Measurements from ENCODE around the gene ZNF346.
"Not testable (repeated sequence)": the region's sequence is repeated elsewhere in the genome, so short reads cannot be mapped to it uniquely, and the experiment has no call there.

ZNF346 gene

DNA sequence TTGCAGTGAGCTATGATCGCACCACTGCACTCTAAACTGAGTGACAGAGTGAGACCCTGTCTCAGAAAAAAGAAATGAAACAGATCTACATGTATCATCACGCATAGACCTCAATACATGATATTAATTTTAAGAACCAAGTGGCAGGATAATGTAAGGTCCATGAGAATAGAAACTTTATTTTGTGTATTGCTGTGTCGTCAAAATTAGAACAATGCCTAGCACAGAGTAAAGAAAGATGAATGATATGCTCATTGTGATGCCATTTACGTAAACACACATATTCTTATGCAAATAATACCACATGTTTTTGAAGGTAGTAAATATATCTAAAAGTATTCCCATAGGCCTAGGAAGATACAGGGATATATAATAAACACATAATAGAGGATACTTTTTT lies 12.3 kb upstream of the ZNF346 start:
- DNase-seq = no peak

DNA sequence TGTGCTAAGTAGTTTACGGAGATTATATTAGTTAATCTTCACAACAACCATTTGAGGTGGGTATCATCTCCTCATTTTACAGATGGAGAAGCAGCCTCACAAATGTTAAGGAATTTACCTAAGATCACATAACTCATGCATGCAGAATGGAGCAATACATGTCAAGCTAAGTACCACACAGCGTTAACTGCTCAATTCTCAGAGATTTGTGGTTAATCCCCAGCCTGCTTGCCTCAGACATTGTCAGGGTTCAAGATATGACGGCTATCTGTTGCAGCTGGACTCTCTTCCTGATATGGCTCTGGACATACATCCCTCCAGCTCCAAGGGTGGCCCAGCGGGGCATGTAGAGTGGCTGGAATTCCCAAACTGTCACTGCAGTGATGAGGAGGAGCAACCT lies 7.3 kb upstream of the ZNF346 start:
- no peak for DNase-seq

DNA sequence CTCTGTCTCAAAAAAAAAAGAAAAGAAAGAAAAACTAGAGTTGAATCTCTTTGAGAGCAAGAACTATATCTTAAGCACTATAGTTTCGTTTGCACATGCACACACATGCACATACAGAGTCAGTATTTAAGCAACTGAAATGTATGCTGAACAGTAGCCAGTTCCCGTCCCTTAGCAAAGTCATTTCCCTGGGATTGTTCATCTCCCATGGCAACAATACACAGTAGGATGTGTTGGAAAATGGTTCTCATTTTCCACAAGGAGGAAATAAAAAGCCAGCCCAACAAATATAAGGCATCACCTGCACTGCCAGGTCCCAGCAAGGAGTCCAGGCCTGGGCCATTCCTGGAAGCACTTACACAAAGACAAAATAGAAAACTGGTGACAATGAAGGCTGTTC lies 4.2 kb upstream of the ZNF346 start:
- no peak for DNase-seq

DNA sequence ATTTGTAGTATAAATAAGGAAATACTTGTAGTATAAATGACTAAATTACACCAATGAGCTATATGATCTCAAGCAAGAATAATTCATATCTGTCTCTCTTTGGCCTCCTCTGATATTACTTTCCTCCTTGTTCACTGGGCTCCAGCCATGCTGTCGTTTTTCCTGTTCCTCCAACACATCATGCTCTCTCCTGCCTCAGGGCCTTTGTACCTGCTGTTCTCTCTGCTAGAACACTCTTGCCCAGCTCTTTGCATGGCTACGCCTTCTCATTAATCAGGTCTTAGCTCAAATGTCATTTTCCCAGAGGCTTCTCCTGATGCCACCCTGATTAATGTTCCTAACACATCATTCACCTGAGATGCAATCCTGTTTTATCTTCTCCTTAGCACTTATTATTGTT lies 2.5 kb upstream of the ZNF346 start:
- DNase-seq = no peak

DNA sequence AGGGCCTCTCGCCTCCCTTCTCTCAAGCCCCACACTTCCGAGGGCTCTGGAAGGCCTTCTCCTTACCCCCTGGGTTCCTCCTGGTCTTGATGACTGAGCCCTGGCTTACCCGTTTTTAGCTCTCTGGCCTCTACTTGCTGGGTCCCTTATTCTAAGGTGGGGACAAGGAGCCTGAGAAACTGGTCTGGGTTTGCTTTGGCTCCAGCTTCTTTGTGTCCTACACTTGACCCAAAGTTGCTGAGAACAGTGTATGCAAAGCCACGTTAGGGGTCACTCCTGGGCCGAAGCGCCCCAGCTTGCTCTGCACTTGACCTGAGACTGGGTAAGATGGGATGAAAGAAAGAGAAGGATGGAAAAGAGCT lies 788 bp downstream of the ZNF346 start:
- DNase-seq = peak; percentile 33

DNA sequence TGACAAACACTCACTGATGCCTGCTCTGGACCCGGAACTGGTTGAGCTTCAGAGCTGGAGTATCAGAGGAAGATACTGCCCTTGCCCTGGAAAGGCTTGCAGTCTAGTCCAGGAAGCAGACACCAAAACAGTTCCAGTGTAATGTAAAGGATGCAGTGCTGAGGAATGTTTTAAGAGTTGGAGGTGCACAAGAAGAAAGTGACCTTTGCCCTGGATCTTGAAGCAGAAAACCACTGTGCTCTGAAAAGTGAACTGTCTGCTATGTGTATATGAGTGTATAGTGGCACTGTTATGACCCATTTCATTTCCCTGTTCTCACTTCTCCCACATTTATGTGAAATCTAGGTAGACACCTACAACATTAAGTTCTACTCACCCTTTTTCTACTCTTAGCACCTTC lies 2.1 kb downstream of the ZNF346 start:
- no peak for DNase-seq

DNA sequence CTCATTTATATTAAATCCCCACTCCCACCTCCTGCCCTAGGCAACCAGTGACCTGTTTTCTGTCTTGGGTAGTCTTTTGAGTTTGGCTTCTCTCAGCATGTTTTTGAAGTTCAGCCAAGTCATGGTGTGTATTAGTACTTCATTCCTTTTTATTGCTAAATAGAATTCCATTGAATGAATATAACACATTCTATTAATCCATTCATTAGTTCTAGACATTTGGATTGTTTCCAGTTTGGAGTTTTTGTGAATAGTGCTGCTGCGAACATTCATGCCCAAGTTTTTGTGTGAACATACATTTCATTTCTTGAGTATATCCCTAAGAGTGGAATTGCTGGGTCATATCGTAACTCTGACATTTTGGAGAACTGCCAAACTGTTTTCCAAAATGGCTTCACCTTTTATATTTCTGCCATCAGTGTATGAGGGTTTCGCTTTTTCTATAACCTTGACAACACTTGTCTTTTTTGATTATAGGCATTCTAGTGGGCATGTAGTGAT lies 2.7 kb downstream of the ZNF346 start:
- DNase-seq = no peak

DNA sequence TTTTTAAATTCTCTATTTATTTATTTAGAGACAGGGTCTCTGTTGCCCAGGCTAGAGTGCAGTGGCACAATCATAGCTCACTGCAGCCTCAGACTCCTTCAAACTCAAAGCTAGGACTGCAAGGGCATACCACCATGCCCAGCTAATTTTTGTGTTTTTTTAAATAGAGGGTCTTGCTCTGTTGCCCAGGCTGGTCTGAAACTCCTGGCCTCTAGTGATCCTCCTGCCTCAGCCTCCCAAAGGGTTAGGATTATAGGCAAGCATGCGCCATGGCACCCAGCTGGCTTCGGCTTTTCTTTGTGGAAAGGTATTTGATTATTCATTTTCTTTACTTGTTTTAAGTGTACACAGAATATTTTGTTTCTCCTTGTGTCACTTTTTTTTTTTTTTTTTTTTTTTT lies 5.2 kb downstream of the ZNF346 start:
- DNase-seq = no peak

DNA sequence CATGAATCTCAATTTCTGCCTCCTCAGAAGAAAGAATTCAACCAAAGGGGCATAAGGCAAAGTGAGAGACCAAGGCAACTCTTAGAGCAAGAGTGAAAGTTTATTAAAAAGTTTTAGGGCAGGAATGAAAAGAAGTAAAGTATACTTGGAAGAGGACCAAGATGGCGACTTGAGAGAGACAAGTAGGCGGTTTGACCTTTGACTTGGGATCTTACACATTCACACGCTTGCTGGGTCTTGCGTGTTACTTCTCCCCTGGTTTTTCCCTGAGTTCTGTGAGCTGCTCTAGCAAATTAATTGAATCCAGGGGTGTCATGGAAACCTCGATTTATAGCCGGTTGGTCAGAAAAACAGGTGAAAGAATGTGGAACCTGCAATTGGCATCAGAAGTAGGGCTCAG lies 7.0 kb downstream of the ZNF346 start:
- DNase-seq = no peak

DNA sequence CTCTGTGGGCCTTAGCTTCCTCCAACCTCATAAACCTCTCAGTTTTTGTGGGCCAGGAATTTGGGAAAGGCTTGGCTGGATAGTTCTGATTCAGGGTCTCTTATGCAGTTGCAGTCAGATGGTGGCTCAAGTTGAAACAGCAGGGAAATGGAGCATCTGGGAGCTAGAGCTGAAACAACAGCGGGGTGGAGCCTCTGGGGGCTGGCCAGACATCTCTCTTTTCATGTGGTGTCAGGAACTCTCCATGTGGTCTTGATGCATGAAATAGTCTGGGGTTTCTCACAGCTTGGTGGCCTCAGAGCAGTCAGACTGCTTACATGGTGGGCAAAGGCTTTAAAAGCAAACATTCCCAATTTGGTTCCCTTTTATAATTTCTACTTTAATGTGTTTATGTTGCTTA lies 13.5 kb downstream of the ZNF346 start:
- DNase-seq = no peak

DNA sequence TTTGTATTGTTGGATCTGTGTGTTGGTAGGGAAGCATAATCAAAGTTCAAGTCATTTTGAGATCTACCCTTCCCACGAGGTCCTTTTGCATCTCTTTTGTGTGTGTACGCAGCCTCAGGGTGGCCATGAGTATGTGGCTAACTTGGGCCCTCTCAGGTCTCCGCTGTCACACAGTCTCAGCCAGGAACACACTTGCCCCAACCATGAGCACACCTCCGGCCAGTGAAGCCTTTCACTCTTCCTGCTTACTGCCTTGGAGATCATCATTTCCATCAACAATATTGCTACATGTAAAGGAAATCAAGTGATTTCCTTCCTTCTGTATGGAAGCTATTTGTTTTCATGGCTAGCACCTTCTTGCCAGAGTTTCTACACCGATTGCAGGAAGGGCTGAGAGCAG lies 13.9 kb downstream of the ZNF346 start:
- no peak for DNase-seq

DNA sequence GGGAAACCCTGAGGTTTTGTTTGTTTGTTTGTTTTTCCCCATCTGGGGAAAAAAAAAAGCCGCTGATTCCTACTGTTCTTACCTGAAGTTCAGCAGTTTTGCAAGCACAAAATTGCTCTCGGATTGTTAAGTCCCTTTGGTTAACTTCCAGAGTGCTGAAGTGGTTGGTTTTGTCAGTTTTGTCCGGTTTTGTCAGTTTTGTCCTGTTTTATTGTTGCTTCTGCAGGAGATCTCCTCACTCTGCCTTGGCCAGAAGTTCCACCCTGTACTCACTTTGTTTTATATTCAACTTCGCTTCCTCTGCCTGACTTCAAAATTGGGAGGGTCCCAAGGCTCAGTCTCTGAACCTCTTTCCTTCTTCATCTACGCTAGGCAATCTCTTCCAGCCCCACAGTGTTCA lies 14.4 kb downstream of the ZNF346 start:
- no peak for DNase-seq

DNA sequence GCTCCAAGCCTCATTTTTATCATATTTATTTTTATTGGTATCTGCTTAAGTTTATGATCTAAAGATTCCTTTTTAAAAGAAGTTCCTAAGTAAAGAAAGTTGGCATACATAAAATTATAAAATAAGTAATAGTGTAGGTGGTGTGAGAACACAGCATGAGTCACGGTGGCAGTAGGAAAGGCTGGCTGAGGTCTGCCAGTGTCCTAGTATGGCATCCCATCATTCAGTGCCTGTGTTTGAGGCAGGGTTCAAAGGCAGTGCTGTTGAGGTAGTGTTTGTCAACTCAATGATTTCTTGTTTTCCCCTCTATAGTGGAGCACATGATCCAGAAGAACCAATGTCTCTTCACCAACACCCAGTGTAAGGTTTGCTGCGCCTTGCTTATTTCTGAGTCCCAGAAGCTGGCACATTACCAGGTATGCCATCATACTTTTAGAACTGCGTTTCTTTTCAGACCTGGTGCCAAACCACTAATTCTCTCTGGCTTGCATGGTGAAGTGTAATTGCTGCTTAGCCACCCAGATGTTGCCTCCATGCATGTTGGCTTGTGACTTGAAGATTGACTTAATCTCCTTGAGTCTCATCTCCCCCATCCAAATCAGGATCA lies 18.4 kb downstream of the ZNF346 start:
- DNase-seq = no peak

DNA sequence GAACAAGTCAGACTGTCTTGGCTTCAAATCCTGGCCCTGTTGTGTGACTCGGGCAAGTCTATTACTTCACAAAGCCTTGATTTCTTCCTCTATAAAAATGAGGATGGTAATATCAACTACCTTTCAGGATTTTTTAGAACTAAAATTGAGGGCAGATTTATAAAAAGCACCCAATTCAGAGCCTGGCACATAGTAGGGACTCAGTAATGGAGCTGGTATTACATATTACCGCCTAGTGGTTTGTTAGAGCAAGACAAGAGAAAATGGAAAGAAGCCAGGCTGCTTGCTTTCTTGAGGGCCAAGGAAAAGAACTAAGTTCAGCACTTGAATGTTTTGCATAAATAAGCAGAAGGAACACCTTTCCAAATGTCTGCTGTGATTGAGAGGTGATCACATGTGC lies 19.4 kb downstream of the ZNF346 start:
- no peak for DNase-seq

DNA sequence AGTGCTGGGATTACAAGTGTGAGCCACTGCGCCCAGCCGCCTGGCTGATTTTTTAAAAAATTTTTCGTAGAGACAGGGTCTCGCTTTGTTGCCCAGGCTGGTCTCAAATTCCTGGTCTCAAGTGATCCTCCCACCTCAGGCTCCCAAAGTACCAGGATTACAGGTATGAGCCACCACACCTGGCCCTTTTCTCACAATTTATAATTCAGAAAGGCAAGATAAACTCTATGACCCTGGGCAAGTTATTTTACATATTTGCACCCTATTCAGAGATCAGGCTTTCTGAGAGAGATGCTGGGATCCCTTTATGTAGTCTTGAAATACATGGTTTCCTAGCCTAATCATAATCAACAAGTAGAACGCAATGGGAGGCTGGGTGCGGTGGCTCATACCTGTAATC lies 20.6 kb downstream of the ZNF346 start:
- DNase-seq = no peak

DNA sequence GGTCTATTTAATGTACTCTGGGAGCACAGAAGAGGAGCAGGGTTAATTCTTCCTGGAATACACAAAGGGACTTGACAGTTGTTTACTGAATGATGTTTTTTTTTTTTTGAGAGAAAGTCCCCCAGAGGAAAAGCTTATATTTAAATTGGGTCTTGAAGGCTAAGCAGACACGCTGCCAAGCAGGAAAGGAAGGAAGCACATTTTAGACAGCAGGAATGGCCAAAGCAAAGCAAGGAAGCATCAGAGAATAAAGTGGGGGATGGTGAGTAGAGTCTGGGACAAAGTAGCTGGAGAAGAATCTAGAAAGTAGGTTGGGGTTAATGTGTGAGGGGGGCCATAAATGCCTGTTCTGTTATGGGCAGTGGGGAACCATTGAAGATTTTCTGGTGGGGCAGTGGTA lies 21.5 kb downstream of the ZNF346 start:
- no peak for DNase-seq

DNA sequence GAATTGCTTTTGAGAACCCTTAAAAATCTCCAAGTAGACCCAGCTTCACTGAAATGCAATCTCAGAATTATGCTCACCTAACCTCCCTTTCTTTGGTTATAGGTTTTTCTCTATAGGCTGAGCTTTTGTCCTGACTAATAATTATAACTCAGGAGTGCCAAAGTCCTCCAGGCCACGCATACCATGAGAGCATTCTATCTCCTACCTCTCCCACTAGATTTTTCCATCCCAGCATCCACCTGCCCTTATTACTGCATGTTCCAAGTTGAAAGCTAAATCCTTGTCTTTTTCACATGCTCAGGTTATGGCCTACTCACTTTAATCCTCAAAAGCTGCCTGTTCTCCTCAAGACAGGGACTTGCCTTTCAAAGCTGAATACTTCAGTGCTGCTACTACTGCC lies 22.1 kb downstream of the ZNF346 start:
- DNase-seq = no peak

DNA sequence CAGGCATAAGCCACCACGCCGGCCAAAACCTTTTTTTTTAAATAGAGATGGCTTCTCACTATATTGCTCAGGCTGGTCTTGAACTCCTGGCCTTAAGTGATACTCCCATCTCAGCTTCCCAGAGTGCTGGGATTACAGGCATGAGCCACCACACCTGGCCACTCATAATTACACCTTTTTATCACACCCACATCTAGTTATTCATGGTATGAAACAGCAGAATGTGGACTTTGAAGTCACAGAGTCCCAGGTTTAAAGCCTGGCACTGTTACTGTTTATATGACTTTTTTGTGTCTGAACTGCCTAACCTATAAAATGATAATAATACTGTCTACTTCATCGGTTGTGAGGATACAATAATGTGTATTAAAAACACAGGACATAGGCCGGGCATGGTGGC lies 23.1 kb downstream of the ZNF346 start:
- DNase-seq = no peak

DNA sequence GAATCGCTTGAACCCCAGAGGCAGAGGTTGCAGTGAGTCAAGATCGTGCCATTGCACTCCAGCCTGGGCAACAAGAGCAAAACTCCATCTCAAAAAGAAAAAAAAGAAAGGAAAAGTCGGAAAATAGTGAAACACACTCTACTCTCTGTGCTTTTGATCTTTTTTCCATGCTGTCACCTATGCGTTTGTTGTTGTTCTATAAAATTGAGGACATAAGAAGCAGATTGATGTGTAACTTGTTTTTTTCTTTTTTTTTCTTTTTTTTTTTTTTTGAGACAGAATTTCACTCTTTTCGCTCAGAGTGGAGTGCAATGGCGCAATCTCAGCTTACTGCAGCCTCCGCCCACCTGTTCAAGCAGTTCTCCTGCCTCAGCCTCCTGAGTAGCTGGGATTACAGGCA lies 26.0 kb downstream of the ZNF346 start:
- DNase-seq = not testable (repeated sequence)

DNA sequence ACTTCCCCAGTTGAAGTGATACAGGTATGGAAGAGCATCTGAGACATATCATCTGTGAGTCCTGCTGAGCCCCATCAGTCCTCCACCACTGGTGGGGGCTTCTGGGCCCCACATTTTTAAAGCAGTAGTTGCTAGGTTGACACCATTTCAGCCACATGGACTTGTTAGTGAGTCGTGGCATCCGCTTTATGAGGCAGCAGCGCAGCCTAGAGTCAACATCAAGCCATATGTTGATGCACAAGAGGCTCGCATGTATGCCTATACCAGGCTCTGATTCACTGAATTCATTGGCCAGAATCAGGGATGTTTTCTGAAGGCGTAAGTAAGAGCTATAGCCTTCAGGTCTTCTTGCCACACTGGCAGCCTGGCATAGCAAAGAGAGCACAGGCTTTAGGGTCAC lies 26.8 kb downstream of the ZNF346 start:
- no peak for DNase-seq

DNA sequence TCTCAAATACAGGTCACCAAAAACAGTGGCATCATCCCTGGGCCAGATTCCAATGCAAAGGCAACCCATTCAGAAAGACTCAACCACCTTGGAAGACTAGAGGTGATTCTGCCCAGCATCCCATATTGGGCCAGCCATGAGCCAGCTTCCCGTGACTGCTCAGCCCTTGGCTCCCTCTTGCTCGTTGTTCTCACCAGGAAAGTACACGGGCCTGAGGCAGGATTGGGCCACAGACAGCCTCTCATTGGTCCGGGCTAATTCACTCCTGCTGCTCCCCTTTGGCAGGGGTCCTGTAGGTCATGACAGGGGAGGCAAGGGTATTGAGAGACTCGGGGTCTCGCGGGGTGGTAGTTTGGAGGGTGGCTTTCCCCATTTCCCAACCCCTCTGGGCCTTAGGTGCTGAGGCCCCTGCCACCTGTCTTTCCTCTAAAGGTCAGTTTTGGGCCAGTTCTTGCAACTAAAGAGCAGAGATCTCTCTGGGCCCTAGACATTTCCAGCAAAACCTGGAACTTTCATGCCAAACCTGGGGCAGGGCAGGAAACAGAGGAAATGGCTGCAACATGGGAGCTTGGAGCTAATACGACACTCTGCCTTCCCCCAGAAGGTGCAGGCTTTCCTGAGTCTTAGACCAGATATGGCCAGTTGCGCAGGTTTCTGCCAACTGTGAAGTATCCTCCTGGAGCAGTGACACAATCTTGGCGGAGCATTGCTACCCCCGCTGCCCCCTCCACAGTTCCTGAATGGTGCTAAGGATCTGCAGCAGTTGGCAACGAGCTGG lies 42.2 kb downstream of the ZNF346 start:
- no peak for DNase-seq

DNA sequence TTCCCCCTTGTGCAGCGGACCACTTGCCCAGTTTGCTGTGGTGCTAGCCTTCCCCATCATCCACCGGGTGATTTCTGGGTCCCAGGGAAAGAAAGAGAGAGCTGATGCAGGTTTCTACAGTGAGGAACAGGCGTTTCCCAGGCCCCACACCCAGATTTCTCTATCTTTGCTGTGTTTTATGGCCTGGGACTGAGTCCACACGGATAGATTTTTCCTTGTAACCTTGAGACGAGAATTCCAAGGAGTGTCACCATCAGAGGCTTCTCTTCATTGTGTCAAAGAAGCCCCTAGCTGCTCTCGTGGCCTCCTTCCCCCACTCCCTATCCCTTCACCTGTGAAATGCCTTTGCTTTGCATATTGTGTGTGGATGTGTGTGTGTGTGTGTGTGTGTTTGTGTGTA lies 43.0 kb downstream of the ZNF346 start:
- no peak for DNase-seq

DNA sequence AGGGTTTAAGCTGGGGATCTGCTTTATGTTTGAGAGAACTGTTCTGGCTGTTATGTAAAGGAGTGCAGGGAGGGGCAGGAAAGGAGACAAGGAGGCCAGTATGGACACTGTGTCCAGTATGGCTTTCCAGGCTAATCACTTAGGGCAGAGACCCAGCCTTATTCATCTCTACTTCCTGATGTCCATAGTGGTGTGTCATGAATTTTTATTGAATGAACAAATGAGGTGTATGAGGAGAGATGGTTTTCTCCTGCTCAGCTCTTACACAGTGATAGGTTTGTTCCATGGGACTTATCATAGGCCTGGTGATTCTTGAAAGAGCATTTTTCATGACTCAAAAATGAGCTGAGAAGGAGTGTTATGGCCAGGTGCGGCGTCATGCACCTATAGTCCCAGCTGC lies 43.7 kb downstream of the ZNF346 start:
- DNase-seq = no peak

DNA sequence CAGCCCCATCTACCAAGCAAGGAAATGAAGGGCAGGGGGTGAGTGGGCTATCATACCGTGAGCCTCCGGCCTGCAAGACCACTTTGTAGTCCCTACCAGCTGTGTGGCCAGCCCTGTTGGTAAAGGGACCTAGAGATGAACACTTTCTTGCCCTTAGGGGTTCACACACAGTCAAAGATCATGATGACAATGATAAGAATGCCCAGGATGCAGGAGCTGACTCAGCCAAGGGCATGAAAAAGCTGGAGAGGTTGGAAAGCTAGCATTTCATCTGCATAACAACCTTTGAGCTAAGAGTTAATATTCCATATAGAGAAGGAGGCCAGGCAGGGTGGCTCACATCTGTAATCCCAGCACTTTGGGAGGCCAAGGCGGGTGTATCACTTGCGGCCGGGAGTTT lies 45.0 kb downstream of the ZNF346 start:
- no peak for DNase-seq
